PC-3 (cell line): ENCODE results near the gene ST6GAL1. TPM values are rescaled to one million over a fixed set of nuclear protein-coding genes. Genes with fewer than 3 reads are reported as not detected.

Experiments
- ATAC-seq: fragments of 200-7000 bp; cut with Tn5 transposase; 2 replicates; pipeline ENCODE4 v1.9.1; 2020; ENCODE audit warnings: mild to moderate bottlenecking, moderate library complexity
- BruUV-seq: library from RNA; stranded (reverse); fragments of 400-500 nt; replicated peaks from 2 replicates; lab custom pipeline; 2021; lab: Mats Ljungman, UMichigan
- CTCF ChIA-PET: fragments of 300-600 bp; sonication (Branson Sonifier 250); formaldehyde crosslinking; loops from one replicate; lab custom pipeline; 2022; ENCODE audit warnings: antibody characterized with exemption; lab: Charles Lee
- POLR2A ChIA-PET: fragments of 300-600 bp; sonication (Branson Sonifier 250); formaldehyde crosslinking; loops from one replicate; lab custom pipeline; 2022; ENCODE audit warnings: antibody characterized with exemption; ENCODE audit not compliant: unreplicated experiment; lab: Charles Lee
- DNase-seq: peaks from one replicate; pipeline ENCODE4 v3.0.0-alpha.2; 2015
- H2AFZ ChIP-seq: fragments of 300-600 bp; sonication (generic); 2 replicates; pipeline ENCODE4 v1.6.0; 2016; ENCODE audit warnings: antibody characterized with exemption, low read length
- H3F3A ChIP-seq: fragments of 300-600 bp; sonication (generic); one replicate; pipeline ENCODE4 v1.6.0; 2017; ENCODE audit warnings: antibody characterized with exemption, low read length, control low read depth, mild to moderate bottlenecking; ENCODE audit not compliant: unreplicated experiment
- H3K27ac ChIP-seq: fragments of 300-600 bp; sonication (generic); 2 replicates; pipeline ENCODE4 v1.5.1; 2016; ENCODE audit warnings: mild to moderate bottlenecking, low read length
- H3K27me3 ChIP-seq: fragments of 300-600 bp; sonication (generic); 2 replicates; pipeline ENCODE4 v1.6.1; 2016; ENCODE audit warnings: low read length, mixed read lengths
- H3K36me3 ChIP-seq: fragments of 300-600 bp; sonication (generic); 2 replicates; pipeline ENCODE4 v1.6.1; 2016; ENCODE audit warnings: low read depth, mixed run types, low read length, mixed read lengths
- H3K4me1 ChIP-seq: fragments of 300-600 bp; sonication (generic); 2 replicates; pipeline ENCODE4 v1.5.1; 2016; ENCODE audit warnings: low read length; ENCODE audit not compliant: insufficient read depth
- H3K4me2 ChIP-seq: fragments of 300-600 bp; sonication (generic); 2 replicates; pipeline ENCODE4 v1.6.0; 2016; ENCODE audit warnings: low read length
- H3K4me3 ChIP-seq: fragments of 300-600 bp; sonication (generic); 2 replicates; pipeline ENCODE4 v1.5.1; 2016; ENCODE audit warnings: mild to moderate bottlenecking, low read length, mixed read lengths
- H3K79me2 ChIP-seq: fragments of 300-600 bp; sonication (generic); 2 replicates; pipeline ENCODE4 v1.6.1; 2017; ENCODE audit warnings: low read length, mixed read lengths
- H3K9ac ChIP-seq: fragments of 300-600 bp; sonication (generic); 2 replicates; pipeline ENCODE4 v1.6.0; 2016; ENCODE audit warnings: mild to moderate bottlenecking, low read length
- H3K9me2 ChIP-seq: fragments of 300-600 bp; sonication (generic); replicated peaks from 2 replicates; pipeline ENCODE4 v1.6.1; 2016; ENCODE audit warnings: mixed run types, low read length, mixed read lengths
- H3K9me3 ChIP-seq: fragments of 300-600 bp; sonication (generic); 2 replicates; pipeline ENCODE4 v1.6.1; 2016; ENCODE audit warnings: low read length, mixed read lengths
- H4K20me1 ChIP-seq: fragments of 300-600 bp; sonication (generic); 2 replicates; pipeline ENCODE4 v1.6.1; 2016; ENCODE audit warnings: low read length, mixed read lengths
- EZH2 ChIP-seq: fragments of 300-600 bp; sonication (generic); IDR thresholded peaks from one replicate; pipeline ENCODE4 v1.6.1; 2017; ENCODE audit warnings: antibody characterized with exemption, mild to moderate bottlenecking, low read length; ENCODE audit not compliant: unreplicated experiment
- EZH2phosphoT487 ChIP-seq: fragments of 300-600 bp; sonication (generic); IDR thresholded peaks from 2 replicates; pipeline ENCODE4 v1.6.1; 2018; ENCODE audit warnings: mild to moderate bottlenecking, antibody characterized with exemption, low read length, borderline replicate concordance
- intact Hi-C: fragments of 100-400 bp; cut with micrococcal nuclease; formaldehyde crosslinking; loops from 2 replicates; pipeline ENCODE4 v1.9.0; 2023
- total RNA-seq: library from RNA; depleted of rRNA; stranded (reverse); fragments of >200 nt; gene quantifications from 2 replicates; pipeline ENCODE4 v1.2.3, GENCODE V29; 2014
- TF ChIP-seq, protein P1 (sequence below): fragments of 300-600 bp; sonication (generic); conservative IDR thresholded peaks from 2 replicates; pipeline ENCODE4 v1.5.1; 2017; ENCODE audit warnings: antibody characterized with exemption, low read depth, mild to moderate bottlenecking, low read length

The ST6GAL1 gene
- total RNA-seq, 1 experiment from 2014 or later = 9.4 TPM

DNA sequence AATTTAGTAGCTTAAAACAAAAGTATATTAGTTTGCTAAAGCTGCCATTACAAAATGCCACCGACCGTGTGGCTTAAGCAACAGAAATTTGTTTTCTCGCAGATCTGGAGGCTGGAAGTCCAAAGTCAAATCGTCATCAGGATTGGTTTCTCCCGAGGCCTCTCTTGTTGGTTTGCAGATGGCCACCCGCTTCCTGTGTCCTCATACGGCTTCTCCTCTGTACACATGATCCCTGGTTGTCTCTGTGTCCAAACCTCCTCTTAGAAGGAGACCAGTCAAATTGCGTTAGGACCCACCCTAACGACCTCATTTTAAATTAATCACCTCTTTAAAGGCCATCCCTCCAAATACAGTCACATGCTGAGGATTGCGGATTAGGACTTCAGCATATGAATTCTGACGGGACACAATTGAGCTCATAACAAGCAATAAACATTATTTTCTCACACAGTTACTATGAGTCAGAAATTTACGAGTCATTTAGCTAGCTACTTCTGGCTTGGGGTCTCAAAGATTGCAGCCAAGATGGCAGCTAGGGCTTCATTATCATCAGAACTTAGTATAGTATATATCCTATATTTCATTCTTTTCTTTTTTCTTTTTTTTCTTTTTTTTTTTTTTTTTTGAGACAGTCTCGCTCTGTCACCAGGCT is 150.6 kb downstream of the ST6GAL1 start:
- no peak for ATAC-seq
- no peaks in the 10 kb centered on the region for H3K4me1 ChIP-seq
- no peaks in the 10 kb centered on the region for H3F3A ChIP-seq
- H3K9me3 ChIP-seq = no peaks in the 10 kb centered on the region
- no peak for TF ChIP-seq EZH2
- no peak for TF ChIP-seq EZH2phosphoT487
- TF ChIP-seq, protein P1, sequence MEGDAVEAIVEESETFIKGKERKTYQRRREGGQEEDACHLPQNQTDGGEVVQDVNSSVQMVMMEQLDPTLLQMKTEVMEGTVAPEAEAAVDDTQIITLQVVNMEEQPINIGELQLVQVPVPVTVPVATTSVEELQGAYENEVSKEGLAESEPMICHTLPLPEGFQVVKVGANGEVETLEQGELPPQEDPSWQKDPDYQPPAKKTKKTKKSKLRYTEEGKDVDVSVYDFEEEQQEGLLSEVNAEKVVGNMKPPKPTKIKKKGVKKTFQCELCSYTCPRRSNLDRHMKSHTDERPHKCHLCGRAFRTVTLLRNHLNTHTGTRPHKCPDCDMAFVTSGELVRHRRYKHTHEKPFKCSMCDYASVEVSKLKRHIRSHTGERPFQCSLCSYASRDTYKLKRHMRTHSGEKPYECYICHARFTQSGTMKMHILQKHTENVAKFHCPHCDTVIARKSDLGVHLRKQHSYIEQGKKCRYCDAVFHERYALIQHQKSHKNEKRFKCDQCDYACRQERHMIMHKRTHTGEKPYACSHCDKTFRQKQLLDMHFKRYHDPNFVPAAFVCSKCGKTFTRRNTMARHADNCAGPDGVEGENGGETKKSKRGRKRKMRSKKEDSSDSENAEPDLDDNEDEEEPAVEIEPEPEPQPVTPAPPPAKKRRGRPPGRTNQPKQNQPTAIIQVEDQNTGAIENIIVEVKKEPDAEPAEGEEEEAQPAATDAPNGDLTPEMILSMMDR = no peak
- H3K4me2 ChIP-seq = no peak overlapping the region
- no peak overlapping the region for H3K27ac ChIP-seq
- H3K9ac ChIP-seq = no peak overlapping the region
- no TSS peak for BruUV-seq
- POLR2A ChIA-PET = no interaction called here
- no peaks in the 10 kb centered on the region for H3K79me2 ChIP-seq
- DNase-seq = no peak
- no peak overlapping the region for H2AFZ ChIP-seq
- no peaks in the 10 kb centered on the region for H4K20me1 ChIP-seq
- no peaks in the 10 kb centered on the region for H3K36me3 ChIP-seq
- H3K9me2 ChIP-seq = no peaks in the 10 kb centered on the region
- intact Hi-C loops = no loop called here
- CTCF ChIA-PET = no interaction called here
- no peak overlapping the region for H3K4me3 ChIP-seq
- no peaks in the 10 kb centered on the region for H3K27me3 ChIP-seq

DNA sequence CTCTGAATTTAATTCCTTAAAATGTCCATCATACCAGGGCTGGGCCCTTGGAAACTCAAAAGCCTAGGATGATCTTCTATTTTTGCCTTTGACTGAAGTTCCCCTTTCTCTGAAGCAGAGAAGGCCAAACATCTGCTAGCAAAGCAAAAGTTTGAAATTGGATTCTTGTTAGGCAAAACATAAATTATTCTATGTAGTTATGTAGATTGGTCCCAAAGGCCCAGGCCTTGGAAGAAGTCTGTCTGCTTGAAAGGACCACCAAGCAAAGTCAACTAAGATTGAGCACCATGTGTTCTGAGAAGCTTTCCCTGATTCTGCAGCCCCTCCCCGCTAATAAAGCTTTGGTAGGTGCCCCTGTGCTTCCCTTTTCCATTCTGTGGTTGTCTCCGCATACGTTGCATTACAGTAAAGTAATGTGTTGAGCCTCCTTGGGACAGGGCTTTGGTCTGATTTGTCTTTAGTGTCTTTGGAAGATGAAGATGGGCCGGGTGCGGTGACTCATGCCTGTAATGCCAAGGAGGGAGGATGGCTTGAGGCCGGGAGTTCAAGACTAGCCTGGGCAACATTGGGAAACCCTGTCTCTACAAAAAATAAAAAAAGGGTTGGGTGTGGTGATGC is 152.5 kb downstream of the ST6GAL1 start:
- no peaks in the 10 kb centered on the region for H3K4me1 ChIP-seq
- H3K4me2 ChIP-seq = no peak overlapping the region
- H4K20me1 ChIP-seq = no peaks in the 10 kb centered on the region
- no peak for ATAC-seq
- H3K4me3 ChIP-seq = no peak overlapping the region
- BruUV-seq = no TSS peak
- H3K36me3 ChIP-seq = no peaks in the 10 kb centered on the region
- ChIA-PET POLR2A (no interaction called here), CTCF (no interaction called here)
- intact Hi-C loops = no loop called here
- H3K9ac ChIP-seq = no peak overlapping the region
- H3K27ac ChIP-seq = no peak overlapping the region
- TF ChIP-seq EZH2phosphoT487 = no peak
- TF ChIP-seq, protein P1 = no peak
- TF ChIP-seq EZH2 = no peak
- no peak for DNase-seq
- H3K79me2 ChIP-seq = no peaks in the 10 kb centered on the region
- H3F3A ChIP-seq = no peaks in the 10 kb centered on the region
- H3K9me3 ChIP-seq = no peaks in the 10 kb centered on the region
- no peaks in the 10 kb centered on the region for H3K27me3 ChIP-seq
- no peak overlapping the region for H2AFZ ChIP-seq
- H3K9me2 ChIP-seq = no peaks in the 10 kb centered on the region

DNA sequence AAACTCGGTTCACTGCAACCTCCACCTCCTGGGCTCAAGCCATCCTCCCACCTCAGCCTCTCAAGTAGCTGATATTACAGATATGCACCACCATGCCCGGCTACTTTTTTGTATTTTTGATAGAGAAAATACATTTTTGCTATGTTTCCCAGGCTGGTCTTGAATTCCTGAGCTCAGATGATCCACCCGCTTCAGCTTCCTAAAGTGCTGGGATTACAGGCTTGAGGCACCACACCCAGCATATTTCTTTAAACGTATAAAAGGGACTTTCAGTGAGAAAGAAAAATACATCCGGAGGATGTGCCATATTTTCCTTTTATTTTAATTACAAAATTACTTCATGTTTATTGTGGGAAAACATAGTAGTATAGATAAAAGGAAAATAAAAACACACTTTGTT is 153.8 kb downstream of the ST6GAL1 start:
- Histone ChIP-seq H3K9ac (no peak overlapping the region), H4K20me1 (no peaks in the 10 kb centered on the region), H3K9me3 (0 out of 2 replicates have a peak, but pooled peaks cover 4% of the 10 kb centered on the region), H3K4me2 (no peak overlapping the region), H3K36me3 (no peaks in the 10 kb centered on the region), H3K79me2 (no peaks in the 10 kb centered on the region), H3F3A (no peaks in the 10 kb centered on the region), H3K4me3 (no peak overlapping the region), H3K27me3 (no peaks in the 10 kb centered on the region), H3K27ac (no peak overlapping the region), H3K4me1 (no peaks in the 10 kb centered on the region), H2AFZ (no peak overlapping the region), H3K9me2 (no peaks in the 10 kb centered on the region)
- POLR2A ChIA-PET = no interaction called here
- TF ChIP-seq EZH2phosphoT487 = no peak
- TF ChIP-seq EZH2 = no peak
- TF ChIP-seq, protein P1 = no peak
- DNase-seq (no peak), ATAC-seq (no peak)
- CTCF ChIA-PET = no interaction called here
- BruUV-seq = no TSS peak
- intact Hi-C loops = no loop called here
